HCT116 (cell line): Measurements from ENCODE around the gene UBE3C. TPM values are rescaled to one million over a fixed set of nuclear protein-coding genes. Genes with fewer than 3 reads are reported as not detected.

Source experiments
- ATAC-seq: fragments of 200-7000 bp; cut with Tn5 transposase; 2 replicates; pipeline ENCODE4 v1.9.1; 2020; ENCODE audit warnings: mild to moderate bottlenecking, moderate library complexity
- BruUV-seq: library from RNA; stranded (reverse); fragments of 400-500 nt; replicated peaks from 2 replicates; lab custom pipeline; 2021; lab: Mats Ljungman, UMichigan
- CTCF ChIA-PET: fragments of 300-600 bp; sonication (Branson Sonifier 250); formaldehyde crosslinking; loops from one replicate; lab custom pipeline; 2021; ENCODE audit warnings: antibody characterized with exemption; lab: Charles Lee
- POLR2A ChIA-PET: fragments of 300-600, 350-600 bp; sonication (Branson Sonifier 250); formaldehyde crosslinking; loops from one replicate; lab custom pipeline; 2021; ENCODE audit warnings: antibody characterized with exemption; lab: Charles Lee
- RAD21 ChIA-PET, 2 experiments: fragments of 300-600 bp; sonication (Branson Sonifier 250); formaldehyde crosslinking; loops; one replicate each; lab custom pipeline; 2023; ENCODE audit warnings: low total read pairs in 2 of 2; ENCODE audit not compliant: uncharacterized antibody in 2 of 2, unreplicated experiment in 2 of 2, low non-redundant PET in 1 of 2; lab: Charles Lee
- DNase-seq: peaks from one replicate; pipeline ENCODE4 v3.0.0-alpha.2; 2010; ENCODE audit warnings: low read depth, low spot score
- H2AFZ ChIP-seq: fragments of 200-600 bp; shearing (Covaris generic), sonication (generic); 2 replicates; pipeline ENCODE4 v1.6.1; 2017; ENCODE audit warnings: low read depth, mixed run types, mixed read lengths, antibody characterized with exemption, low read length; ENCODE audit not compliant: poor library complexity, severe bottlenecking
- H3K27ac ChIP-seq: 2 replicates; pipeline ENCODE4 v1.5.1; 2012; ENCODE audit warnings: low read depth, low read length
- H3K27me3 ChIP-seq: fragments of 200-600 bp; sonication (generic); 2 replicates; pipeline ENCODE4 v1.6.1; 2016; ENCODE audit warnings: mixed run types, low read length, mixed read lengths; ENCODE audit not compliant: insufficient read depth
- H3K36me3 ChIP-seq, 2 experiments: fragments of 200-500 bp in 1 of 2; fragments of 200-600 bp in 1 of 2; sonication (Bioruptor generic) in 1 of 2; sonication (generic) in 1 of 2; 2 replicates each; pipeline versions ENCODE4 v1.5.1 to v1.6.1; 2014 to 2016; ENCODE audit warnings: low read length in 2 of 2, inconsistent platforms in 1 of 2, mixed read lengths in 1 of 2, mixed run types in 1 of 2; ENCODE audit not compliant: insufficient read depth in 2 of 2, control insufficient read depth in 1 of 2
- H3K4me1 ChIP-seq, 2 experiments: fragments of 200-600 bp in 1 of 2; sonication (generic) in 1 of 2; 2 replicates each; pipeline versions ENCODE4 v1.5.1 to v1.6.1; 2012 to 2017; ENCODE audit warnings: low read length in 2 of 2, inconsistent platforms in 1 of 2, mild to moderate bottlenecking in 1 of 2, mixed read lengths in 1 of 2, mixed run types in 1 of 2, moderate library complexity in 1 of 2; ENCODE audit not compliant: insufficient read depth in 2 of 2, control insufficient read depth in 1 of 2
- H3K4me2 ChIP-seq: fragments of 200-600 bp; sonication (generic); 2 replicates; pipeline ENCODE4 v1.6.1; 2017; ENCODE audit warnings: mixed run types, low read length, mixed read lengths
- H3K4me3 ChIP-seq, 2 experiments: fragments of 200-600 bp in 1 of 2; sonication (generic) in 1 of 2; replicated peaks in 1 of 2; 2 replicates each; pipeline ENCODE4 v1.5.1; 2011 to 2016; ENCODE audit warnings: low read length in 2 of 2, control low read depth in 1 of 2, low read depth in 1 of 2, mild to moderate bottlenecking in 1 of 2, mixed read lengths in 1 of 2, mixed run types in 1 of 2
- H3K79me2 ChIP-seq: fragments of 200-600 bp; sonication (generic); 2 replicates; pipeline ENCODE4 v1.6.1; 2017; ENCODE audit warnings: mild to moderate bottlenecking, mixed run types, low read length, moderate library complexity, mixed read lengths; ENCODE audit not compliant: insufficient read depth
- H3K9ac ChIP-seq: fragments of 200-600 bp; sonication (generic); 2 replicates; pipeline ENCODE4 v1.6.1; 2016; ENCODE audit warnings: low read length, mixed read lengths
- H3K9me2 ChIP-seq: fragments of 200-600 bp; sonication (generic), shearing (Covaris generic); 2 replicates; pipeline ENCODE4 v1.6.1; 2017; ENCODE audit warnings: mixed run types, mild to moderate bottlenecking, moderate library complexity; ENCODE audit not compliant: insufficient read depth
- H3K9me3 ChIP-seq, 2 experiments: fragments of 200-500 bp in 1 of 2; fragments of 200-600 bp in 1 of 2; sonication (Bioruptor generic) in 1 of 2; sonication (generic) in 1 of 2; 2 replicates each; pipeline ENCODE4 v1.6.1; 2014 to 2017; ENCODE audit warnings: low read length in 2 of 2, mixed read lengths in 2 of 2, inconsistent platforms in 1 of 2, low read depth in 1 of 2, mild to moderate bottlenecking in 1 of 2, mixed run types in 1 of 2, moderate library complexity in 1 of 2; ENCODE audit not compliant: control insufficient read depth in 1 of 2, insufficient read depth in 1 of 2
- H4K20me1 ChIP-seq: fragments of 200-600 bp; sonication (generic), shearing (Covaris generic); 2 replicates; pipeline ENCODE4 v1.6.1; 2017; ENCODE audit warnings: mixed run types, mild to moderate bottlenecking, moderate library complexity; ENCODE audit not compliant: insufficient read depth
- CBX3 ChIP-seq: IDR thresholded peaks from 2 replicates; pipeline ENCODE4 v1.6.1; 2012; ENCODE audit warnings: low read depth
- CEBPB ChIP-seq: IDR thresholded peaks from 2 replicates; pipeline ENCODE4 v1.6.1; 2012; ENCODE audit warnings: low read depth
- EGR1 ChIP-seq: IDR thresholded peaks from 2 replicates; pipeline ENCODE4 v1.6.1; 2012; ENCODE audit warnings: low read depth
- ELF1 ChIP-seq: IDR thresholded peaks from 2 replicates; pipeline ENCODE4 v1.6.1; 2012; ENCODE audit warnings: low read depth, borderline replicate concordance
- EZH2 ChIP-seq: fragments of 200-600 bp; sonication (generic); IDR thresholded peaks from 2 replicates; pipeline ENCODE4 v1.6.1; 2017; ENCODE audit warnings: antibody characterized with exemption, mixed run types
- FOSL1 ChIP-seq: IDR thresholded peaks from 2 replicates; pipeline ENCODE4 v1.6.1; 2012; ENCODE audit warnings: low read depth
- JUND ChIP-seq: IDR thresholded peaks from 2 replicates; pipeline ENCODE4 v1.6.1; 2012
- POLR2AphosphoS5 ChIP-seq: IDR thresholded peaks from 2 replicates; pipeline ENCODE4 v1.6.1; 2011; ENCODE audit warnings: mild to moderate bottlenecking, low read depth, low read length, moderate library complexity
- RAD21 ChIP-seq: IDR thresholded peaks from 2 replicates; pipeline ENCODE4 v1.6.1; 2012; ENCODE audit warnings: low read depth, mild to moderate bottlenecking
- TCF7L2 ChIP-seq: IDR thresholded peaks from 2 replicates; pipeline ENCODE4 v1.7.0; 2011; ENCODE audit warnings: borderline replicate concordance, inconsistent platforms; ENCODE audit not compliant: insufficient read depth, insufficient read length; ENCODE audit errors: extremely low read depth
- YY1 ChIP-seq: IDR thresholded peaks from 2 replicates; pipeline ENCODE4 v1.6.1; 2011; ENCODE audit warnings: low read length, low read depth, moderate library complexity, mild to moderate bottlenecking; ENCODE audit not compliant: insufficient replicate concordance; ENCODE audit errors: extremely low read depth
- ZFX ChIP-seq: fragments of 450-650 bp; IDR thresholded peaks from 2 replicates; pipeline ENCODE4 v1.6.1; 2017
- ZNF274 ChIP-seq: fragments of 200-500 bp; sonication (Bioruptor generic); IDR thresholded peaks from 2 replicates; pipeline ENCODE4 v1.6.1; 2014; ENCODE audit warnings: mild to moderate bottlenecking, low read depth, low read length, inconsistent platforms
- intact Hi-C: fragments of 100-400 bp; cut with micrococcal nuclease; formaldehyde crosslinking; loops from 2 replicates; pipeline ENCODE4 v1.10.0; 2022
- total RNA-seq: library from RNA; stranded (reverse); gene quantifications from one replicate; pipeline ENCODE4 v1.2.1, GENCODE V29; 2021; ENCODE audit not compliant: unreplicated experiment
- TF ChIP-seq, protein P1 (sequence below): IDR thresholded peaks from 2 replicates; pipeline ENCODE4 v1.6.1; 2012
- TF ChIP-seq, protein P2 (sequence below), 3 experiments: fragments of 200-600 bp in 1 of 3; sonication (generic) in 1 of 3; IDR thresholded peaks in 2 of 3; conservative IDR thresholded peaks in 1 of 3; 2 replicates each; pipeline ENCODE4 v1.5.1; 2012 to 2017; ENCODE audit warnings: low read depth in 2 of 3, low read length in 2 of 3, antibody characterized with exemption in 1 of 3, borderline replicate concordance in 1 of 3, control low read depth in 1 of 3, mild to moderate bottlenecking in 1 of 3, mixed read lengths in 1 of 3, mixed run types in 1 of 3, moderate library complexity in 1 of 3; ENCODE audit not compliant: insufficient read depth in 1 of 3

The UBE3C gene
- total RNA-seq, 1 experiment from 2014 or later = 68.3 TPM

DNA sequence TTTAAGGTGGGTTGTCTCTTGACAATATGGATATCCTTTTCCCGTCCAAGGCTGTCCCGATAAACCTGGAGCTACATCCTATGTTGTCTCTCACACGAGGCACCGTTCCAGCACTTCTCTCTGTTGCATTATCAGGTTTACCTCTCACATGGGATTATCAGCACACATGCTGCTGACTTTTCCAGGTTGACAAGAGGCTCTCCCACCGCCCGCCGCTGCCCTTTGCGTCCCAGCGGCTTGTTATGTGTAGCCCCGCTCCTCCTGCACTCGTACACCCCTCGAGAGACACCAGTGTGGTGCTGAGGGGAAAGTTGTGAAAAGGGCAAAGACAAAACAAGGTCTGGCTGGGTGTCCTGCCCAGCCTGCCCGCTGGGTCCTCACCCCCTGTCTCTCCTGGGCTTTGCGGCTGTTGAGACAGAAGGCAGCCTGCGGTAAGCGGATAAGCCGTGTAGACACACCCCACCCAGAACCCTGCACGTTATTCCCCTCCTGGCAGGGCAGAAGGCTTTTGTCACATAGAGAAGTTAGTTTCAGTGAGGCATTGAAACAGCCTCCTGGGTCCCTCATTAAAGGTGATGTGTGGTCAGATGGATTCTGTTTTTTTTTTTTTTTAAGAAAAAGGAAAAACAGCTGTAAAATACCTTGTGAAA is 38.7 kb downstream of the UBE3C start:
- no peaks in the 10 kb centered on the region for H3K9me2 ChIP-seq
- peaks cover 60% of the 10 kb centered on the region for H3K79me2 ChIP-seq
- no peak overlapping the region for H3K27ac ChIP-seq
- BruUV-seq = no TSS peak
- ATAC-seq (no peak), DNase-seq (no peak)
- intact Hi-C loops = no loop called here
- no peaks in the 10 kb centered on the region for H3K27me3 ChIP-seq
- H3K36me3 ChIP-seq = peaks cover 43 to 72% of the 10 kb centered on the region in 2 experiments
- no peak overlapping the region for H2AFZ ChIP-seq
- no peak overlapping the region for H3K9ac ChIP-seq
- H3K4me2 ChIP-seq = no peak overlapping the region
- ChIA-PET RAD21 (no interaction called here), CTCF (no interaction called here), POLR2A (no interaction called here)
- no peaks in the 10 kb centered on the region for H3K9me3 ChIP-seq
- H3K4me3 ChIP-seq = no peak overlapping the region
- no peaks in the 10 kb centered on the region; the same call in 1 of the 2 replicates for H4K20me1 ChIP-seq
- TF ChIP-seq YY1 (no peak), POLR2AphosphoS5 (no peak), ZFX (no peak), CBX3 (no peak), CEBPB (no peak)
- TF ChIP-seq, protein P1, sequence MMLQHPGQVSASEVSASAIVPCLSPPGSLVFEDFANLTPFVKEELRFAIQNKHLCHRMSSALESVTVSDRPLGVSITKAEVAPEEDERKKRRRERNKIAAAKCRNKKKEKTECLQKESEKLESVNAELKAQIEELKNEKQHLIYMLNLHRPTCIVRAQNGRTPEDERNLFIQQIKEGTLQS = no peak
- H3K4me1 ChIP-seq = no peaks in the 10 kb centered on the region

DNA sequence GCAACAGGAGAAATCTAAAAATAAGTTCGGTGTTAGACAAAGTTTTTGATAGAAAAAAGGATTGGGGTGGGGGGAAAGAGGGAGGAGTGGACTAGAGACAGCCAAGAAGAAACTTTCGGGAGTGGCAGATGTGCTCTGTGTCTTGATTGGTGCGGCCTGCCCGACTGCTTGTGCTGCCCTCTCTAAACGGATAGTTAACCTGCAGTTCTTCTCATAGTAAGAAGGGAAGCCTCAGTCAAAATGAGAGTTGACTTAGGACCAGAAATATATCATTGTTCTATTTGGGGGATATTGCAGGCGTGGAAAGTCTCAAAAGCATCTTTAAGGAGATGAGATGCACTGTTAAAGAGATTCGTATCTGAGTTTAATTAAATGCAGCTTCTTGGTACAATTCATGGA is 39.3 kb downstream of the UBE3C start:
- BruUV-seq = no TSS peak
- no peak for ATAC-seq
- Histone ChIP-seq H3K27me3 (no peaks in the 10 kb centered on the region), H3K36me3 (peaks cover 46 to 69% of the 10 kb centered on the region in 2 experiments), H3K9me2 (no peaks in the 10 kb centered on the region), H4K20me1 (no peaks in the 10 kb centered on the region; the same call in 1 of the 2 replicates), H3K9ac (no peak overlapping the region), H3K4me1 (no peaks in the 10 kb centered on the region), H3K79me2 (peaks cover 55% of the 10 kb centered on the region), H3K27ac (no peak overlapping the region), H3K4me3 (no peak overlapping the region), H3K9me3 (no peaks in the 10 kb centered on the region), H2AFZ (no peak overlapping the region), H3K4me2 (no peak overlapping the region)
- CTCF ChIA-PET = no interaction called here
- intact Hi-C loops = no loop called here
- TF ChIP-seq ELF1 = no peak
- TF ChIP-seq, protein P2, sequence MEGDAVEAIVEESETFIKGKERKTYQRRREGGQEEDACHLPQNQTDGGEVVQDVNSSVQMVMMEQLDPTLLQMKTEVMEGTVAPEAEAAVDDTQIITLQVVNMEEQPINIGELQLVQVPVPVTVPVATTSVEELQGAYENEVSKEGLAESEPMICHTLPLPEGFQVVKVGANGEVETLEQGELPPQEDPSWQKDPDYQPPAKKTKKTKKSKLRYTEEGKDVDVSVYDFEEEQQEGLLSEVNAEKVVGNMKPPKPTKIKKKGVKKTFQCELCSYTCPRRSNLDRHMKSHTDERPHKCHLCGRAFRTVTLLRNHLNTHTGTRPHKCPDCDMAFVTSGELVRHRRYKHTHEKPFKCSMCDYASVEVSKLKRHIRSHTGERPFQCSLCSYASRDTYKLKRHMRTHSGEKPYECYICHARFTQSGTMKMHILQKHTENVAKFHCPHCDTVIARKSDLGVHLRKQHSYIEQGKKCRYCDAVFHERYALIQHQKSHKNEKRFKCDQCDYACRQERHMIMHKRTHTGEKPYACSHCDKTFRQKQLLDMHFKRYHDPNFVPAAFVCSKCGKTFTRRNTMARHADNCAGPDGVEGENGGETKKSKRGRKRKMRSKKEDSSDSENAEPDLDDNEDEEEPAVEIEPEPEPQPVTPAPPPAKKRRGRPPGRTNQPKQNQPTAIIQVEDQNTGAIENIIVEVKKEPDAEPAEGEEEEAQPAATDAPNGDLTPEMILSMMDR (IDR thresholded peaks at IDR 0.05 in 2 of 3, conservative IDR thresholded peaks at IDR 0.05 in 1 of 3; ENCODE audit: borderline replicate concordance in 1 of 3, insufficient read depth in 1 of 3, low read depth in 2 of 3, low read length in 2 of 3) = no peak
- TF ChIP-seq EZH2 = no peak
- no peak for TF ChIP-seq EGR1
- TF ChIP-seq YY1 = no peak
- TF ChIP-seq POLR2AphosphoS5 = no peak
- TF ChIP-seq TCF7L2 = no peak
- no peak for TF ChIP-seq ZNF274
- no peak for TF ChIP-seq JUND
- no peak for TF ChIP-seq RAD21
- TF ChIP-seq FOSL1 = no peak
- no peak for DNase-seq
- POLR2A ChIA-PET = no interaction called here
- RAD21 ChIA-PET = no interaction called here
